SH-SY5Y (cell line): ENCODE data around the gene TANGO2.

Experiments used
- GATA2 ChIP-seq: IDR thresholded peaks from 2 replicates; pipeline ENCODE4 v1.6.1; 2011; ENCODE audit warnings: mild to moderate bottlenecking, low read depth, low read length
- GATA3 ChIP-seq: IDR thresholded peaks from 2 replicates; pipeline ENCODE4 v1.6.1; 2011; ENCODE audit warnings: low read depth, mild to moderate bottlenecking, low read length, moderate library complexity

- no peak for TF ChIP-seq GATA3
- no peak for TF ChIP-seq GATA2
These were observed 11.9 kb upstream of the TANGO2 start for GRCh38 chr22:20009018-20009491.
